CD4-positive, alpha-beta T cell treated with Interleukin-17A for 4 hours (primary cell): ENCODE results near the gene PTGER3.
"Not testable (repeated sequence)": the region's sequence is repeated elsewhere in the genome, so short reads cannot be mapped to it uniquely, and the experiment has no call there.

ENCODE experiments used
- DNase-seq: peaks from one replicate; pipeline ENCODE4 v3.0.0-alpha.2; 2020; ENCODE audit warnings: mixed read lengths

Gene PTGER3

DNA sequence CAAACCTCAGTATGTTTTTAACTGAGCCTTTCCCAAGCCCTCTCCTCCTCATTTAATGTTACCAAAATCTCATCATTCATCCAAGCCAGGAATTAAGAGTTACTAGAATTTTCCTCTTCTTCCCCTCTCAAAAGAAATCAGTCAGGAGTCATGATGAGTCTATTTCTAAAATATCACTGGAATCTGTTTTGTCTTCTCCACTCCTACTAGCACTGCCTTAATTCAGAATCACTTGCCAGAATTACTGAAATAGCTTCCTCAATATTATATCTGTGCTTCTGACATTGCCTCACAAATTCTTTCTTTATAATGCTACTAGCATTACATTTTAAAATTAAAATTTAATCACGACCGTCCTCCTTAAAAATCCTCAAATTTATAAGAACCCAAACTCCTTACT lies 106.1 kb downstream of the PTGER3 start:
- DNase-seq, result no peak

DNA sequence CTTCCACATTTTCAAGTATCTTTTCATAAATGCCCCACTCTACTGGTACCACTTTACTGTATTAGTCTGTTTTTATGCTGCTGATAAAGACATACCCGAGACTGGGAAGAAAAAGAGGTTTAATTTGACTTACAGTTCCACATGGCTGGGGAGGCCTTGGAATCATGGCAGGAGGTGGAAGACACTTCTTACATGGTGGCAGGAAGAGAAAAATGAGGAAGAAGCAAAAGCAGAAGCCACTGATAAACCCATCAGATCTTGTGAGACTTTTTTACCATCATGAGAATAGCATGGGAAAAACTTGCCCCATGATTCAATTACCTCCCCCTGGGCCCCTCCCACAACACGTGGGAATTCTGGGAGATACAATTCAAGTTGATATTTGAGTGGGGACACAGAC lies 107.2 kb downstream of the PTGER3 start:
- not testable (repeated sequence) for DNase-seq

DNA sequence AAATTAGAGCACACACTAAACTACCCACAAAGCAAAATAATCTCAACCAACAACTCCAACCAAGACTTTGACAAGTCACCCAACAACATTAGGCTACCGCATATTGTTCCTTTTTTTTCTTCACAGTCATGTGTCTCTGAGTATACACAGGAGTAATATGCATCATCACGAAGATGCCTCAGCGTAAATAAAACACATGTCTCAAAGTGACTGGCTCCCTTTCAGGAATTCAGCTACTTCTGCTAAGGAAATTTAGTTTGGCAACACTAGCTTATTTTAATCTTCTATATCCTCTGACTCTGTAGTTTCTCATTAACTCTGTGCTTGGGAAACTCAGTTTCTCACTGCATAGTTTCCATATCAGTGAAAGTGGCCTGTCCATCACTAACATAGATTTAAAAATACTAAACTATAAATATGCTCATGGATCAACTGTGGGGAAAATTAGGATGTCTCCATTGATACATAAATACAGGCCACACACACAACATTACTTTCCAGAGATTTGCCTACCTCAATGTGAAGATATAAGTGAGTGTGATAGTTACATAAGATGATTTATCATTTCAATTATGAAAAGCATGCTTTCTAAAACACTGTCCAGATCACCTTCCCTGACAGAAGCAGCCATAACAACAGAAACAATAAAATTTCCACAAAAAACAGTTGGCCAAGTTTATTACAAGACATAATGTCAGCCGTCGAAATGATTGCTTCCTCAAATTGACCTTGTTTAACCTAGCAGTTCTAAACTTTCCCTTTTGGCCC lies 113.2 kb downstream of the PTGER3 start:
- no peak for DNase-seq

DNA sequence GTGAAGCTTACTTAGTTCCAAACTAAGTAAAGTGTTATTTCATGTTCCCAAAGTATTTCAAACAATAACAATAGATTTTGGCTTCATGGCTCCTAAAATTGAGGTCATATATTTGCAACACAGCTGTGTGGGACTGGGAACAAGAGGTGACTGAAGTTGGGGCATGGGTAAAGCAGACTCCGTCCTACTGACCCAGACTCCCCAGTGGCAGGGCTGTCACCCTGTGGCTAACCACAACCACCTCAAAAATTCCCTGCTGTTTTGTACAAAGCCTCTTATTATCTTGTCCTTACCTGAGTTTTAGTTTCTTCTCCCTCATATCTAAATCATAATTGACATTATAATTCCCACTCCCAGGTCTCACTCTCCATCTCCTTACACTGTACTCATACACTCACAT lies 117.6 kb downstream of the PTGER3 start:
- no peak for DNase-seq

DNA sequence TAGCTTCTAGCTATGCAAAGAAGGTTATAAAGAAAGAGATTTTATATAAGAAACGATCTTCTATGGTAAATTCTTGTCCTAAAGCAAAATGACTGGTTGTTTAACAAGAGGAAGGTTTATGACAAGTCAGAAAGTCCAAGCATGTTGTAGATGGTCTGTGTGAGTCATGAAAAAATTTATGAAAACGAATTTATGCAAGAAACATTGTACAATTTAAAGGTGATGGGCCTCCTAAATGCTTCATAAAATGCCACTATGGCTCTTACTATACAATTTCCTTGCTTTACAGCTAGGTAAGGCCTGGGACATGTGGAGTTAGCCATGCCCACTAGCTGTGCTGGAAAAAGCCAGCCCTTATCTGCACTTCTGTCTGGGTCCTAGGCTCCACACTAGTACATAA lies 125.4 kb downstream of the PTGER3 start:
- no peak for DNase-seq
